WTC11 (cell line): ENCODE results near the gene PLEKHO2. TPM values are rescaled to one million over a fixed set of nuclear protein-coding genes. Genes with fewer than 3 reads are reported as not detected.
A peak's percentile ranks its signal among the peaks of the same experiment; 100 is the strongest.

Experiments
- ATAC-seq: fragments of 200-7000 bp; cut with Tn5 transposase; 2 replicates; pipeline ENCODE4 v1.10.0; 2021; ENCODE audit warnings: mild to moderate bottlenecking, moderate library complexity
- CTCF ChIA-PET: fragments of 300-600 bp; sonication (Branson Sonifier 250); formaldehyde crosslinking; loops from one replicate; lab custom pipeline; 2021; ENCODE audit warnings: antibody characterized with exemption; lab: Charles Lee
- POLR2A ChIA-PET: fragments of 350-600 bp; sonication (Branson Sonifier 250); formaldehyde crosslinking; loops from one replicate; lab custom pipeline; 2021; ENCODE audit warnings: antibody characterized with exemption; lab: Charles Lee
- DNase-seq: peaks from one replicate; pipeline ENCODE4 v3.0.0; 2021; ENCODE audit warnings: low spot score
- H3K27ac Mint-ChIP-seq: 2 replicates; pipeline ENCODE4 v1.8.0; 2021; ENCODE audit warnings: mixed read lengths
- H3K27me3 Mint-ChIP-seq: 2 replicates; pipeline ENCODE4 v1.8.0; 2021; ENCODE audit warnings: low read depth, mild to moderate bottlenecking, moderate library complexity, mixed read lengths
- H3K36me3 Mint-ChIP-seq: 2 replicates; pipeline ENCODE4 v1.8.0; 2021; ENCODE audit warnings: mixed read lengths
- H3K4me1 Mint-ChIP-seq: 2 replicates; pipeline ENCODE4 v1.8.0; 2022; ENCODE audit warnings: mixed read lengths
- H3K4me3 Mint-ChIP-seq: 2 replicates; pipeline ENCODE4 v1.8.0; 2021; ENCODE audit warnings: mild to moderate bottlenecking, moderate library complexity, mixed read lengths
- H3K9me3 Mint-ChIP-seq: 2 replicates; pipeline ENCODE4 v1.8.0; 2021; ENCODE audit warnings: mixed read lengths
- AFF4 ChIP-seq: sonication (generic); formaldehyde crosslinking; IDR thresholded peaks from 2 replicates; pipeline ENCODE4 v1.8.1; 2023; ENCODE audit warnings: mild to moderate bottlenecking, missing genetic modification reagents, borderline replicate concordance
- CBFB ChIP-seq: sonication (generic); formaldehyde crosslinking; IDR thresholded peaks from 2 replicates; pipeline ENCODE4 v1.8.1; 2022; ENCODE audit warnings: mild to moderate bottlenecking, low read depth, missing genetic modification reagents
- CTCF ChIP-seq: fragments of 200-600 bp; IDR thresholded peaks from 2 replicates; pipeline ENCODE4 v1.8.0; 2022; ENCODE audit warnings: antibody characterized with exemption
- ESRRA ChIP-seq: sonication (generic); formaldehyde crosslinking; IDR thresholded peaks from 2 replicates; pipeline ENCODE4 v1.8.1; 2022; ENCODE audit warnings: mild to moderate bottlenecking, missing genetic modification reagents, borderline replicate concordance
- GRHL2 ChIP-seq: fragments of 250-450 bp; sonication (Bioruptor Pico); IDR thresholded peaks from 2 replicates; pipeline ENCODE4 v1.8.0; 2022; ENCODE audit warnings: mild to moderate bottlenecking, moderate library complexity; ENCODE audit not compliant: insufficient replicate concordance, severe bottlenecking
- MLX ChIP-seq: sonication (generic); formaldehyde crosslinking; IDR thresholded peaks from 2 replicates; pipeline ENCODE4 v1.8.1; 2023; ENCODE audit warnings: mild to moderate bottlenecking, missing genetic modification reagents, moderate library complexity
- SP1 ChIP-seq: sonication (generic); formaldehyde crosslinking; conservative IDR thresholded peaks from 2 replicates; pipeline ENCODE4 v1.8.1; 2022; ENCODE audit warnings: missing genetic modification reagents
- TEAD1 ChIP-seq: sonication (generic); formaldehyde crosslinking; IDR thresholded peaks from 2 replicates; pipeline ENCODE4 v1.8.0; 2022; ENCODE audit warnings: mild to moderate bottlenecking, missing genetic modification reagents
- total RNA-seq: library from RNA; stranded (reverse); gene quantifications from 3 replicates; pipeline ENCODE4 v1.2.3, GENCODE V29; 2021
- TF ChIP-seq, protein P1 (sequence below): sonication (generic); formaldehyde crosslinking; IDR thresholded peaks from 2 replicates; pipeline ENCODE4 v1.8.1; 2023; ENCODE audit warnings: mild to moderate bottlenecking, missing genetic modification reagents
- TF ChIP-seq, protein P2 (sequence below): sonication (generic); formaldehyde crosslinking; IDR thresholded peaks from 2 replicates; pipeline ENCODE4 v1.8.0; 2022; ENCODE audit warnings: mild to moderate bottlenecking, missing genetic modification reagents

PLEKHO2 gene
- total RNA-seq, 1 experiment from 2014 or later: 22.1 TPM

- TF ChIP-seq, protein P1, sequence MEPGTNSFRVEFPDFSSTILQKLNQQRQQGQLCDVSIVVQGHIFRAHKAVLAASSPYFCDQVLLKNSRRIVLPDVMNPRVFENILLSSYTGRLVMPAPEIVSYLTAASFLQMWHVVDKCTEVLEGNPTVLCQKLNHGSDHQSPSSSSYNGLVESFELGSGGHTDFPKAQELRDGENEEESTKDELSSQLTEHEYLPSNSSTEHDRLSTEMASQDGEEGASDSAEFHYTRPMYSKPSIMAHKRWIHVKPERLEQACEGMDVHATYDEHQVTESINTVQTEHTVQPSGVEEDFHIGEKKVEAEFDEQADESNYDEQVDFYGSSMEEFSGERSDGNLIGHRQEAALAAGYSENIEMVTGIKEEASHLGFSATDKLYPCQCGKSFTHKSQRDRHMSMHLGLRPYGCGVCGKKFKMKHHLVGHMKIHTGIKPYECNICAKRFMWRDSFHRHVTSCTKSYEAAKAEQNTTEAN (CRISPR knock-in tag): 0 out of 2 replicates have a peak, but pooled peaks have one; percentile 31
- TF ChIP-seq TEAD1 (CRISPR knock-in tag) (peak; percentile 85; the same call in 1 of the 2 replicates), ESRRA (CRISPR knock-in tag) (peak; percentile 76; the same call in 1 of the 2 replicates), AFF4 (CRISPR knock-in tag) (peak; percentile 22; the same call in 1 of the 2 replicates), CBFB (0 out of 2 replicates have a peak, but pooled peaks have one; percentile 77), SP1 (CRISPR knock-in tag) (peak; percentile 83), MLX (CRISPR knock-in tag) (no peak)
Measured at GRCh38 chr15:64808785-64809453, 32.8 kb upstream of the PLEKHO2 start (continued).

DNA sequence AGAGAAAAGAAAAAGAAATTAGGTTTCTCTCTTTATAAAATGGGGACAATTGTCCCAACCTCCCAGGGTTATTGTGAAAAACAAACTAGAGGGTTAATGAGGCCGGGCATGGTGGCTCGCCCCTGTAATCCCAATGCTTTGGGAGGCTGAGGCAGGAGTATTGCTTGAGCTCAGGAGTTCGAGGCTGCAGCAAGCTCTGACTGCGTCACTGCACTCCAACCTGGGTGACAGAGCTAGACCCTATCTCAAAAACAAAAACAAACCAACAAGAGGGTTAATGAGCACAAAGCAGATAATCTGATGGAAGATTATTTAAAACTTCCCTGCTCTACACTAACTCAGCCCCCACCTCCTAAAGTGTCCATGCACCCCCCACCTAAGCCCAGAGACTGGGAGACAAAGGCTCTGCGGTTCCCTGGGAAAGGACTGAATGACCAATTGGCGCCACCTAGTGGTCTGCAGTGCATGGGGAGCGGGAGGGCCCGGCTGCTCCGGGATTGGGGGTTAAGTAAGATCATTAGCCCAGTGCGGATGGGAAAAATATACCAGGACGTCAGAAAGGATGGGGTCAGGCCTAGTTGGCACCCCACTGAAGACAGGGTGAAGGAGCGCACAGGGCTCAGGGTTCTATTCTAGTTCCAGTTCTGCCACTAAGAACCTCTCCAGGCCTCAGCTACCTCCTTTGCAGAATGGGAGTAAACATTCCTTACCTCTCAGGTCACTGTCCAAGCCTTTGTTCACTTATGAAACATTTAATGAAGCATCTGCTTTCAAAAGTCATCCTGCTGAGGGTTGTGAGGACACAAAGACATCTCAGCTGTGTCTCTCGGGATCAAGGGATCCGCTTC, 31.8 kb upstream of the PLEKHO2 start:
- H3K4me1 Mint-ChIP-seq: peaks cover 82% of the 10 kb centered on the region
- H3K4me3 Mint-ChIP-seq: peak overlapping the region; percentile 63
- ChIA-PET POLR2A (interaction anchor here (0.7 to 5.6 kb wide), 20 partner anchors 14 to 112 kb away, joined by 3 to 45 read pairs (median 6); partner anchors contain the start of genes PIF1, PLEKHO2 and RBPMS2), CTCF (interaction anchor here (0.6 to 7.6 kb wide), 46 partner anchors 8 to 611 kb away, joined by 3 to 122 read pairs (median 6); partner anchors contain the start of genes ANKDD1A, PIF1 and RBPMS2)
- H3K9me3 Mint-ChIP-seq: no peaks in the 10 kb centered on the region
- DNase-seq: peak; percentile 95
- peak; percentile 4 for ATAC-seq
- TF ChIP-seq TEAD1 (CRISPR knock-in tag) (0 out of 2 replicates have a peak, but pooled peaks have one; percentile 50), CTCF (peak; percentile 86), GRHL2 (CRISPR knock-in tag) (no peak)
- TF ChIP-seq, protein P2, sequence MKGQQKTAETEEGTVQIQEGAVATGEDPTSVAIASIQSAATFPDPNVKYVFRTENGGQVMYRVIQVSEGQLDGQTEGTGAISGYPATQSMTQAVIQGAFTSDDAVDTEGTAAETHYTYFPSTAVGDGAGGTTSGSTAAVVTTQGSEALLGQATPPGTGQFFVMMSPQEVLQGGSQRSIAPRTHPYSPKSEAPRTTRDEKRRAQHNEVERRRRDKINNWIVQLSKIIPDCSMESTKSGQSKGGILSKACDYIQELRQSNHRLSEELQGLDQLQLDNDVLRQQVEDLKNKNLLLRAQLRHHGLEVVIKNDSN (CRISPR knock-in tag): 0 out of 2 replicates have a peak, but pooled peaks have one; percentile 14
- TF ChIP-seq, all 79 proteins: peak for 3
- Mint-ChIP-seq H3K36me3 (peaks cover 4% of the 10 kb centered on the region; the same call in 1 of the 2 replicates), H3K27ac (peak overlapping the region; percentile 97), H3K27me3 (no peaks in the 10 kb centered on the region)
